NCI-H460 (cell line): ENCODE results near the gene ATG10. TPM values are rescaled to one million over a fixed set of nuclear protein-coding genes. Genes with fewer than 3 reads are reported as not detected.
A peak's percentile ranks its signal among the peaks of the same experiment; 100 is the strongest.
"Not testable (repeated sequence)": the region's sequence is repeated elsewhere in the genome, so short reads cannot be mapped to it uniquely, and the experiment has no call there.

Source experiments
- DNase-seq: peaks from one replicate; pipeline ENCODE4 v3.0.0-alpha.2; 2016; ENCODE audit warnings: low read depth; ENCODE audit errors: extremely low read depth
- total RNA-seq: library from RNA; depleted of rRNA; stranded (reverse); fragments of >200 nt; shearing (Covaris generic); gene quantifications from 2 replicates; pipeline ENCODE4 v1.2.3, GENCODE V29; 2014

ATG10 gene
- total RNA-seq, 1 experiment from 2014 or later, result 9.0 TPM

- DNase-seq, result not testable (repeated sequence)
Measured at GRCh38 chr5:82269363-82269762, 297.5 kb downstream of the ATG10 start.

- not testable (repeated sequence) for DNase-seq
Measured at GRCh38 chr5:82272571-82273356, 300.9 kb downstream of the ATG10 start.

- DNase-seq, result not testable (repeated sequence)
Measured at GRCh38 chr5:82273426-82273825, 301.6 kb downstream of the ATG10 start.

GRCh38 chr5:82274343-82275211, 302.8 kb downstream of the ATG10 start:
- DNase-seq, result no peak

GRCh38 chr5:82275216-82275664, 303.4 kb downstream of the ATG10 start:
- DNase-seq, result no peak

GRCh38 chr5:82276800-82277612, 305.2 kb downstream of the ATG10 start:
- no peak for DNase-seq

- no peak for DNase-seq
Measured at GRCh38 chr5:82277613-82277986, 305.8 kb downstream of the ATG10 start.

GRCh38 chr5:82277987-82278710, 306.3 kb downstream of the ATG10 start, which contains the start of gene RPS23:
Gene RPS23, minus strand, starts transcription at chr5:82278354. Its CDS starts 31 bp downstream, at chr5:82278323.
- peak; percentile 91 for DNase-seq

- no peak for DNase-seq
Measured at GRCh38 chr5:82278711-82279370, 307.0 kb downstream of the ATG10 start.

- no peak for DNase-seq
Measured at GRCh38 chr5:82283893-82284292, 312.1 kb downstream of the ATG10 start.

GRCh38 chr5:82285206-82285605, 313.4 kb downstream of the ATG10 start:
- DNase-seq, result no peak

- no peak for DNase-seq
Measured at GRCh38 chr5:82287625-82288024, 315.8 kb downstream of the ATG10 start.

GRCh38 chr5:82290005-82290404, 318.2 kb downstream of the ATG10 start:
- DNase-seq, result no peak

- DNase-seq, result no peak
Measured at GRCh38 chr5:82290908-82291307, 319.1 kb downstream of the ATG10 start.

- DNase-seq, result no peak
Measured at GRCh38 chr5:82291420-82291819, 319.6 kb downstream of the ATG10 start.

GRCh38 chr5:82295144-82295543, 323.3 kb downstream of the ATG10 start:
- no peak for DNase-seq

- DNase-seq, result no peak
Measured at GRCh38 chr5:82295959-82296531, 324.2 kb downstream of the ATG10 start.

GRCh38 chr5:82296929-82297328, 325.1 kb downstream of the ATG10 start:
- no peak for DNase-seq

- DNase-seq, result no peak
Measured at GRCh38 chr5:82297711-82298110, 325.9 kb downstream of the ATG10 start.
